ENCODE data around the gene MAP4K4. TPM values are rescaled to one million over a fixed set of nuclear protein-coding genes. Genes with fewer than 3 reads are reported as not detected.

MAP4K4 gene
- total RNA-seq, 2 donors from 2014 or later = 47.5 to 50.4 TPM

- no peaks in the 10 kb centered on the region for H3K9me3 ChIP-seq
- H3K27me3 ChIP-seq = no peaks in the 10 kb centered on the region
- no peak for DNase-seq (ENCODE audit: low spot score)
- no peak overlapping the region for H3K4me3 ChIP-seq
- peaks cover 0 to 66% of the 10 kb centered on the region in 2 donors for H3K4me1 ChIP-seq
- no peak for TF ChIP-seq CTCF (IDR thresholded peaks at IDR 0.05)
- H3K36me3 ChIP-seq = no peaks in the 10 kb centered on the region
- no peak overlapping the region for H3K27ac ChIP-seq
Measured at GRCh38 chr2:101818531-101819451, 121.3 kb downstream of the MAP4K4 start.

GRCh38 chr2:101820519-101820918 is 123.0 kb downstream of the MAP4K4 start:
- Histone ChIP-seq H3K27ac (no peak overlapping the region), H3K4me3 (no peak overlapping the region), H3K36me3 (no peaks in the 10 kb centered on the region), H3K4me1 (peaks cover 0 to 62% of the 10 kb centered on the region in 2 donors), H3K27me3 (no peaks in the 10 kb centered on the region), H3K9me3 (no peaks in the 10 kb centered on the region)
- DNase-seq (ENCODE audit: low spot score) = no peak
- no peak for TF ChIP-seq CTCF (IDR thresholded peaks at IDR 0.05)

GRCh38 chr2:101821059-101821805 is 123.7 kb downstream of the MAP4K4 start:
- no peak for TF ChIP-seq CTCF (IDR thresholded peaks at IDR 0.05)
- H3K9me3 ChIP-seq = no peaks in the 10 kb centered on the region
- peaks cover 0 to 55% of the 10 kb centered on the region in 2 donors for H3K4me1 ChIP-seq

GRCh38 chr2:101821828-101822458 is 124.4 kb downstream of the MAP4K4 start:
- Histone ChIP-seq H3K36me3 (no peaks in the 10 kb centered on the region), H3K9me3 (no peaks in the 10 kb centered on the region), H3K4me3 (no peak overlapping the region), H3K4me1 (peaks cover 0 to 55% of the 10 kb centered on the region in 2 donors), H3K27ac (no peak overlapping the region), H3K27me3 (no peaks in the 10 kb centered on the region)
- no peak for TF ChIP-seq CTCF (IDR thresholded peaks at IDR 0.05)
- no peak for DNase-seq (ENCODE audit: low spot score)

More at GRCh38 chr2:101821059-101821805, 123.7 kb downstream of the MAP4K4 start:
- Histone ChIP-seq H3K36me3 (no peaks in the 10 kb centered on the region), H3K27me3 (no peaks in the 10 kb centered on the region), H3K4me3 (no peak overlapping the region), H3K27ac (no peak overlapping the region)
- DNase-seq (ENCODE audit: low spot score) = no peak

- peaks cover 0 to 56% of the 10 kb centered on the region in 2 donors for H3K4me1 ChIP-seq
- H3K36me3 ChIP-seq = no peaks in the 10 kb centered on the region
- H3K27me3 ChIP-seq = no peaks in the 10 kb centered on the region
- no peak for DNase-seq (ENCODE audit: low spot score)
- no peaks in the 10 kb centered on the region for H3K9me3 ChIP-seq
- peak; percentile 57 to 80 for TF ChIP-seq CTCF (IDR thresholded peaks at IDR 0.05)
- no peak overlapping the region for H3K4me3 ChIP-seq
- no peak overlapping the region for H3K27ac ChIP-seq
Measured at GRCh38 chr2:101823347-101823791, 125.9 kb downstream of the MAP4K4 start.

Data from right atrium auricular region (tissue), 2 donors.